ENCODE measurements around the gene KYAT1. TPM values are rescaled to one million over a fixed set of nuclear protein-coding genes. Genes with fewer than 3 reads are reported as not detected.

KYAT1 gene
- total and polyA plus RNA-seq, 2 of the 8 experiments (the other 6 are each of a cell fraction or from before 2014, with no cell fraction given) = 30.4 to 42.2 TPM

- TF ChIP-seq CTCF (IDR thresholded peaks at IDR 0.05; ENCODE audit: control extremely low read depth in 1 of 3, insufficient read depth in 1 of 3, low read depth in 1 of 3, low read length in 3 of 3) (no peak), TAF7 (optimal IDR thresholded peaks at IDR 0.05; ENCODE audit: borderline replicate concordance, low read depth, low read length) (no peak), CHD7 (IDR thresholded peaks at IDR 0.05; ENCODE audit: insufficient replicate concordance, low read length) (no peak), BCL11A (IDR thresholded peaks at IDR 0.05; ENCODE audit: low read depth in 2 of 2, low read length in 2 of 2) (no peak), HDAC2 (IDR thresholded peaks at IDR 0.05; ENCODE audit: borderline replicate concordance in 1 of 2, low read depth in 2 of 2, low read length in 2 of 2) (no peak)
These were observed 72.6 kb downstream of the KYAT1 start (continued) for GRCh38 chr9:128809036-128809599.

All from H1 (cell line).